ENCODE measurements around the gene ODF4. TPM values are rescaled to one million over a fixed set of nuclear protein-coding genes. Genes with fewer than 3 reads are reported as not detected.

ODF4 gene
- total and polyA plus RNA-seq, 10 of the 15 experiments (the other 5 are each of a cell fraction or from before 2014, with no cell fraction given): not detected

DNA sequence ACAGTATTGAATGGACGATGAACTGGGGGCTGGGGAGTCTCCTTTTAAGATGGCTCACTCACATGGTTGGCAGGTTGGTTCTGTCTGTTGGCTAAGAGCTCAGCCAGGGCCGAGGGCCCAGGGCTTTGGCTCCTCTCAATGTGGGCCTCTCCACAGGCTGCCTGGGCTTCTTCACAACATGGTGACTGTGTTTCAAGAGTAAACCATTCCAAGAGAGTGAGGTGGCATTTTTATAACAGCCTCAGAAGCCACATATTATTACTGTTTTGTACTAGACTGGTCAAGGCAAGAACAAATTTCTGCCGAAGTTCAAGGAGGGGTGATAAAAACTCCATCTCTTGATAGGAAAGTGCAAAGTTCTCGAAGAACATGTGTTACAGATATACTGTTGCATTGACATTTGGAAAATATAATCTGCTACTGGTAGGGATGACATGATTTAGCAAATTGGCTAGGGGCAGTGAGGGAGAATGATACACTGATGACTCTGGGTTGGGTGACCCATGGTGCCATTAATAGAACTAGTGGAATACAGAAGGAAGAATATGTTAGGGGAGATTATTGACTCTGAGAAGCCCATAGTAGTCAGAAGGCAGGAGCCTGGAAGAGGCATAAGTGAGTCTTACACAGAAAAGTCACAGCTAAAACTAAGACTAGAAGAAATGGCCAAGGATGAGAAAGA is 23.2 kb downstream of the ODF4 start (continued):
- TF ChIP-seq CBX5 (IDR thresholded peaks at IDR 0.05; ENCODE audit: low read depth) (no peak), POLR2AphosphoS2 (IDR thresholded peaks at IDR 0.05; ENCODE audit: low read depth, low read length) (no peak), GABPA (IDR thresholded peaks at IDR 0.05; ENCODE audit: low read depth) (no peak), NR2C1 (IDR thresholded peaks at IDR 0.05) (no peak), RUNX3 (IDR thresholded peaks at IDR 0.05; ENCODE audit: low read length) (no peak), NRF1 (conservative IDR thresholded peaks at IDR 0.05; ENCODE audit: low read depth, low read length) (no peak), BCLAF1 (IDR thresholded peaks at IDR 0.05) (no peak), ZBED1 (IDR thresholded peaks at IDR 0.05; ENCODE audit: borderline replicate concordance) (no peak), ELK1 (IDR thresholded peaks at IDR 0.05; ENCODE audit: low read depth, low read length) (no peak), SMC3 (IDR thresholded peaks at IDR 0.05; ENCODE audit: borderline replicate concordance, low read length) (no peak), IRF3 (IDR thresholded peaks at IDR 0.05) (no peak)
- TF ChIP-seq, protein P1, sequence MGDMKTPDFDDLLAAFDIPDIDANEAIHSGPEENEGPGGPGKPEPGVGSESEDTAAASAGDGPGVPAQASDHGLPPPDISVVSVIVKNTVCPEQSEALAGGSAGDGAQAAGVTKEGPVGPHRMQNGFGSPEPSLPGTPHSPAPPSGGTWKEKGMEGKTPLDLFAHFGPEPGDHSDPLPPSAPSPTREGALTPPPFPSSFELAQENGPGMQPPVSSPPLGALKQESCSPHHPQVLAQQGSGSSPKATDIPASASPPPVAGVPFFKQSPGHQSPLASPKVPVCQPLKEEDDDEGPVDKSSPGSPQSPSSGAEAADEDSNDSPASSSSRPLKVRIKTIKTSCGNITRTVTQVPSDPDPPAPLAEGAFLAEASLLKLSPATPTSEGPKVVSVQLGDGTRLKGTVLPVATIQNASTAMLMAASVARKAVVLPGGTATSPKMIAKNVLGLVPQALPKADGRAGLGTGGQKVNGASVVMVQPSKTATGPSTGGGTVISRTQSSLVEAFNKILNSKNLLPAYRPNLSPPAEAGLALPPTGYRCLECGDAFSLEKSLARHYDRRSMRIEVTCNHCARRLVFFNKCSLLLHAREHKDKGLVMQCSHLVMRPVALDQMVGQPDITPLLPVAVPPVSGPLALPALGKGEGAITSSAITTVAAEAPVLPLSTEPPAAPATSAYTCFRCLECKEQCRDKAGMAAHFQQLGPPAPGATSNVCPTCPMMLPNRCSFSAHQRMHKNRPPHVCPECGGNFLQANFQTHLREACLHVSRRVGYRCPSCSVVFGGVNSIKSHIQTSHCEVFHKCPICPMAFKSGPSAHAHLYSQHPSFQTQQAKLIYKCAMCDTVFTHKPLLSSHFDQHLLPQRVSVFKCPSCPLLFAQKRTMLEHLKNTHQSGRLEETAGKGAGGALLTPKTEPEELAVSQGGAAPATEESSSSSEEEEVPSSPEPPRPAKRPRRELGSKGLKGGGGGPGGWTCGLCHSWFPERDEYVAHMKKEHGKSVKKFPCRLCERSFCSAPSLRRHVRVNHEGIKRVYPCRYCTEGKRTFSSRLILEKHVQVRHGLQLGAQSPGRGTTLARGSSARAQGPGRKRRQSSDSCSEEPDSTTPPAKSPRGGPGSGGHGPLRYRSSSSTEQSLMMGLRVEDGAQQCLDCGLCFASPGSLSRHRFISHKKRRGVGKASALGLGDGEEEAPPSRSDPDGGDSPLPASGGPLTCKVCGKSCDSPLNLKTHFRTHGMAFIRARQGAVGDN (IDR thresholded peaks at IDR 0.05): no peak
